WTC11 (cell line): ENCODE measurements around the gene YKT6. TPM values are rescaled to one million over a fixed set of nuclear protein-coding genes. Genes with fewer than 3 reads are reported as not detected.

Experiments used
- total RNA-seq: library from RNA; stranded (reverse); gene quantifications from 3 replicates; pipeline ENCODE4 v1.2.3, GENCODE V29; 2021

Gene YKT6
- total RNA-seq, 1 experiment from 2014 or later, result 102 TPM

Other genes starting within 250 kb of the YKT6 start
- gene SPDYE1, start 203.1 kb upstream of the YKT6 start, total RNA-seq, result 0.07 TPM in 1 of 3 replicates, not detected in the others
- 34.3 to 36.8 TPM (median 36.1 TPM) in 3 replicates for gene DBNL, start 156.3 kb upstream of the YKT6 start, total RNA-seq
- 2.4 to 5.6 TPM (median 3.9 TPM) in 3 replicates for gene PGAM2, start 135.4 kb upstream of the YKT6 start, total RNA-seq
- 20.9 to 25.3 TPM (median 24.7 TPM) in 3 replicates for gene POLM, start 118.4 kb upstream of the YKT6 start, total RNA-seq
- gene AEBP1, start 96.6 kb upstream of the YKT6 start, total RNA-seq, result 50.8 to 55.5 TPM (median 52.4 TPM) in 3 replicates
- 140 to 154 TPM (median 146 TPM) in 3 replicates for gene POLD2, start 77.4 kb upstream of the YKT6 start, total RNA-seq
- 0.39 to 1.6 TPM (median 0.90 TPM) in 3 replicates for gene MYL7, start 59.6 kb upstream of the YKT6 start, total RNA-seq
- gene GCK, start 11.5 kb upstream of the YKT6 start, total RNA-seq, result 3.3 to 5.1 TPM (median 4.5 TPM) in 3 replicates
- gene CAMK2B, start 124.6 kb downstream of the YKT6 start, total RNA-seq, result 0.41 to 0.53 TPM (median 0.44 TPM) in 3 replicates